A673 (cell line): ENCODE measurements around the gene ATXN10. TPM values are rescaled to one million over a fixed set of nuclear protein-coding genes. Genes with fewer than 3 reads are reported as not detected.

ENCODE experiments used
- BruUV-seq: library from RNA; stranded (reverse); fragments of 400-500 nt; replicated peaks from 2 replicates; lab custom pipeline; 2021; lab: Mats Ljungman, UMichigan
- CTCF ChIA-PET: fragments of 300-600 bp; sonication (Branson Sonifier 250); formaldehyde crosslinking; loops from one replicate; lab custom pipeline; 2022; ENCODE audit warnings: antibody characterized with exemption; lab: Charles Lee
- POLR2A ChIA-PET: fragments of 300-600 bp; sonication (Branson Sonifier 250); formaldehyde crosslinking; loops from one replicate; lab custom pipeline; 2022; ENCODE audit warnings: antibody characterized with exemption; ENCODE audit not compliant: low non-redundant PET; lab: Charles Lee
- DNase-seq: peaks from one replicate; pipeline ENCODE4 v3.0.0-alpha.2; 2015; ENCODE audit warnings: low spot score
- H3K27ac ChIP-seq: fragments of 200-600 bp; sonication (generic); 2 replicates; pipeline ENCODE4 v1.5.1; 2016; ENCODE audit warnings: mixed run types, low read depth, mild to moderate bottlenecking, mixed read lengths, antibody characterized with exemption, low read length; ENCODE audit not compliant: poor library complexity, severe bottlenecking
- H3K27me3 ChIP-seq: fragments of 200-600 bp; sonication (generic); replicated peaks from 2 replicates; pipeline ENCODE4 v1.6.1; 2017; ENCODE audit warnings: mixed run types, low read depth, mild to moderate bottlenecking, mixed read lengths, antibody characterized with exemption, low read length; ENCODE audit not compliant: insufficient read depth, poor library complexity
- H3K36me3 ChIP-seq: fragments of 200-600 bp; sonication (generic); 2 replicates; pipeline ENCODE4 v1.6.1; 2016; ENCODE audit warnings: mixed run types, mild to moderate bottlenecking, mixed read lengths, antibody characterized with exemption, low read length; ENCODE audit not compliant: insufficient read depth, poor library complexity, severe bottlenecking
- H3K4me1 ChIP-seq: fragments of 200-600 bp; sonication (generic); 2 replicates; pipeline ENCODE4 v1.6.1; 2017; ENCODE audit warnings: mixed run types, mild to moderate bottlenecking, mixed read lengths, antibody characterized with exemption, low read length; ENCODE audit not compliant: insufficient read depth, poor library complexity, severe bottlenecking
- H3K4me3 ChIP-seq: fragments of 200-600 bp; sonication (generic); 2 replicates; pipeline ENCODE4 v1.5.1; 2016; ENCODE audit warnings: low read depth, mixed run types, mild to moderate bottlenecking, mixed read lengths, low read length; ENCODE audit not compliant: poor library complexity, severe bottlenecking
- H3K9me3 ChIP-seq: fragments of 200-600 bp; sonication (generic); 2 replicates; pipeline ENCODE4 v1.6.1; 2016; ENCODE audit warnings: mixed run types, low read depth, mild to moderate bottlenecking, mixed read lengths, antibody characterized with exemption, low read length; ENCODE audit not compliant: poor library complexity, severe bottlenecking
- EZH2 ChIP-seq: fragments of 200-600 bp; sonication (generic); IDR thresholded peaks from 2 replicates; pipeline ENCODE4 v1.6.1; 2017; ENCODE audit warnings: borderline replicate concordance, low read depth, mild to moderate bottlenecking, mixed read lengths, antibody characterized with exemption, low read length; ENCODE audit not compliant: poor library complexity, severe bottlenecking
- intact Hi-C: fragments of 100-400 bp; cut with micrococcal nuclease; formaldehyde crosslinking; loops from one replicate; pipeline ENCODE4 v1.10.0; 2022; ENCODE audit not compliant: unreplicated experiment
- total RNA-seq: library from RNA; stranded (reverse); gene quantifications from 2 replicates; pipeline ENCODE4 v1.2.3, GENCODE V29; 2021
- TF ChIP-seq, protein P1 (sequence below): fragments of 300-800, 200-600 bp; sonication (generic); conservative IDR thresholded peaks from 2 replicates; pipeline ENCODE4 v1.5.1; 2017; ENCODE audit warnings: low read depth, mild to moderate bottlenecking, antibody characterized with exemption, low read length, moderate library complexity, mixed read lengths

Gene ATXN10
- total RNA-seq, 1 experiment from 2014 or later = 294 TPM

- H3K4me1 ChIP-seq = peaks cover 24% of the 10 kb centered on the region
- intact Hi-C loops = no loop called here
- CTCF ChIA-PET = no interaction called here
- H3K36me3 ChIP-seq = no peaks in the 10 kb centered on the region
- TF ChIP-seq EZH2 = no peak
- no peak for DNase-seq
- no peak overlapping the region for H3K4me3 ChIP-seq
- POLR2A ChIA-PET = no interaction called here
- H3K9me3 ChIP-seq = no peaks in the 10 kb centered on the region
- no peak overlapping the region for H3K27ac ChIP-seq
- no TSS peak for BruUV-seq
- H3K27me3 ChIP-seq = no peaks in the 10 kb centered on the region
Observed at GRCh38 chr22:45683248-45683647, 11.6 kb downstream of the ATXN10 start.

DNA sequence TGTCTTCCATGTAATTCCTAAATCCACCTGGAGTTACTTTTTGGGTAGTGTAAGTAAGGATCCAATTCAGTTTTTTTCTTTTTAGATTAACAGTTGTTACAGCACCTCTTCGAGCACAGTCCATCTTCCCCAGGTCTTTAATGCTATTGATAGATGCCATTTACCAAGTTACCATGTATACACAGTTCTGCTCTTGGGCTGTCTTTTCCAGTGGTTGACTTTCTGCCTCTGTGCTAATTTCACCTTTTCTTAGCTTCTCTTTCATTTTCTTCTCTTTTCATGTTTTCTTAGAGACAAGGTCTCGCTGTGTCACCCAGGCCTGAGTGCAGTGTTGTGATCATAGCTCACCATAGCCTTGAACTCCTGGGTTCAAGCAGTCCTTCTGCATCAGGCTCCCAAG lies 12.0 kb downstream of the ATXN10 start:
- no peak overlapping the region for H3K4me3 ChIP-seq
- DNase-seq = no peak
- CTCF ChIA-PET = no interaction called here
- H3K27ac ChIP-seq = peak overlapping the region; percentile 27
- POLR2A ChIA-PET = no interaction called here
- TF ChIP-seq, protein P1, sequence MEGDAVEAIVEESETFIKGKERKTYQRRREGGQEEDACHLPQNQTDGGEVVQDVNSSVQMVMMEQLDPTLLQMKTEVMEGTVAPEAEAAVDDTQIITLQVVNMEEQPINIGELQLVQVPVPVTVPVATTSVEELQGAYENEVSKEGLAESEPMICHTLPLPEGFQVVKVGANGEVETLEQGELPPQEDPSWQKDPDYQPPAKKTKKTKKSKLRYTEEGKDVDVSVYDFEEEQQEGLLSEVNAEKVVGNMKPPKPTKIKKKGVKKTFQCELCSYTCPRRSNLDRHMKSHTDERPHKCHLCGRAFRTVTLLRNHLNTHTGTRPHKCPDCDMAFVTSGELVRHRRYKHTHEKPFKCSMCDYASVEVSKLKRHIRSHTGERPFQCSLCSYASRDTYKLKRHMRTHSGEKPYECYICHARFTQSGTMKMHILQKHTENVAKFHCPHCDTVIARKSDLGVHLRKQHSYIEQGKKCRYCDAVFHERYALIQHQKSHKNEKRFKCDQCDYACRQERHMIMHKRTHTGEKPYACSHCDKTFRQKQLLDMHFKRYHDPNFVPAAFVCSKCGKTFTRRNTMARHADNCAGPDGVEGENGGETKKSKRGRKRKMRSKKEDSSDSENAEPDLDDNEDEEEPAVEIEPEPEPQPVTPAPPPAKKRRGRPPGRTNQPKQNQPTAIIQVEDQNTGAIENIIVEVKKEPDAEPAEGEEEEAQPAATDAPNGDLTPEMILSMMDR = no peak
- no peak for TF ChIP-seq EZH2
- intact Hi-C loops = no loop called here
- no peaks in the 10 kb centered on the region for H3K36me3 ChIP-seq
- no peaks in the 10 kb centered on the region for H3K9me3 ChIP-seq
- peaks cover 24% of the 10 kb centered on the region for H3K4me1 ChIP-seq
- BruUV-seq = no TSS peak
- no peaks in the 10 kb centered on the region for H3K27me3 ChIP-seq

DNA sequence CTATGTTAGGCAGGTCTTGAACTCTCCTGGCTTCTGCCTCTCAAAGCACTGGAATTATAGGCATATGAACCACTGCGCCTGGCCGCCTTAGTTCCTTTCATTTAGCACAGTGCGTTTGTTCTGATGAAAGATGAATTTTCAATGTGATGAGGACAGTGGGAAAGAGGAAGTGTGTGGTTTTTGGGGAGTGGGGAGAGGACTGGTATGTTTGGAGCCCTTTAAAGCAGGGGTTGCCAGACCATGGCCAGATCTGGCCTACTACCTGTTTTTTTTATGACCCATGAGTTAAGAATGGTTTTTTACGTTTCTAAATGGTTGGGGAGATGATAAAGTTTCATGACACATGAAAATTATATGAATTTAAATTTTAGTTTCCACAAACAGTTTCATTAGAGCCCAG lies 12.5 kb downstream of the ATXN10 start:
- H3K4me1 ChIP-seq = peaks cover 24% of the 10 kb centered on the region
- POLR2A ChIA-PET = no interaction called here

More for the DNA sequence above, 12.5 kb downstream of the ATXN10 start:
- H3K9me3 ChIP-seq = no peaks in the 10 kb centered on the region
- CTCF ChIA-PET = no interaction called here
- TF ChIP-seq, protein P1 = no peak
- no peak for TF ChIP-seq EZH2
- no peak for DNase-seq
- peak overlapping the region; percentile 27 for H3K27ac ChIP-seq
- H3K4me3 ChIP-seq = no peak overlapping the region
- BruUV-seq = no TSS peak
- H3K36me3 ChIP-seq = no peaks in the 10 kb centered on the region
- intact Hi-C loops = no loop called here
- no peaks in the 10 kb centered on the region for H3K27me3 ChIP-seq
